ENCODE data around the gene METTL24. TPM values are rescaled to one million over a fixed set of nuclear protein-coding genes. Genes with fewer than 3 reads are reported as not detected.

The METTL24 gene, protein sequence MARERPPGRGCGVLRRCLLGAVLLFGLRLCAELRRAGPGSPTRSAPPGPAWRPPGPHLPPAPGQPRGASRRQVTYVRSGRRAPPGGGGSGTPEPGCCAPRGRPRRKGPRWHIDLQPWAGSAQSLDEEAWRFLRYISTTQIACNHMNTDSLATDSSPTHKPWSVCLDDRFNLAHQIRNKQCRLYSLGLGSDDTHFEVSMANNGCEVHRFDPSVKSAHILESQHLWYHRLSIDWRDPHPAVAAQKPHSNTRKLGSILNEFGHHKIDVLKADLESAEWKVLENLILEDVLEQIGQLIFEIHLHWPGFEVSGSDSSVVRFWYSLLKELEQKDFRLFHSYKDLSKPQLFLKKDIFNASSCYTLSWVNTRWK
- total RNA-seq: 10 to 100 TPM in 1 of 4 donors, 1 to 10 TPM in 3; 2.6 to 12.6 (median 4.0) TPM

DNA sequence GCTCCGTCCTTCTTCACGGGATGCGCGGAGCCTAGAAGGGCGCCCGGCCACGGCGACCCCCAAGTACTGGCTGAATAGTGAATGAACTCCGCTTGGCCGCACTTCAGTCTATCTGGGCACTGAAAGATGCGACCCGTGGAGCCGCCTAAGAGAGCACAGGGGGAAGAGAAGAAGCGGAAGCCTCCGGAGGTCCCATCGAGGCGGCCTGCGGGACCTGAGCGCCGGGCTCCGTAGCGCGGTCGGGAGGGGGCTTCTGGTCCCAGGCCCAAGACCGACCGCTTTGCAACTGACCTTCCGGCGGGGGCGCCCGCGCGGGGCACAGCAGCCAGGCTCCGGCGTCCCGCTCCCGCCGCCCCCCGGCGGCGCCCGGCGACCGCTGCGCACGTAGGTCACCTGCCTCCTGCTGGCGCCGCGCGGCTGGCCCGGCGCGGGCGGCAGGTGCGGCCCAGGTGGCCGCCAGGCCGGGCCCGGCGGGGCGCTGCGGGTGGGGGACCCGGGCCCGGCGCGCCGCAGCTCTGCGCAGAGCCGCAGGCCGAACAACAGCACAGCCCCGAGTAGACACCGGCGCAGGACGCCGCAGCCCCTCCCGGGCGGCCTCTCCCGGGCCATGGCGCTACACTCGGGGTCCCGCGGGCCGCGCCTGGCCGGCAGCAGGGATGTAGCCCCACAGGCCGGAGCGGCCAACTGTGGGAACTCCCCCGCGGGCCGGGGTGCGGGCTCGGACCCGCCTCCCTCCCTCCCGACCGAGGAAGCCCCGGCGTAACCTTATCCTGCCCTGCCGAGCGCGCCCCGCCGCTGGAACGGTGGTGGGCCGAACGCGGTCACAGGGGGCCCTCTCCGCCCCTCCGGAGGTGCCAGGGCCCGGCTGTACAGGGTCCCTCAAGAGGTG lies at the start of gene METTL24:
Gene METTL24, minus strand, starts transcription at position 686 of the 889 bp plus-strand sequence. Its CDS starts 77 bp downstream, at position 609.
- Histone ChIP-seq H3K9me3 (no peaks in the 10 kb centered on the region), H3K4me1 (peaks cover 0 to 3% of the 10 kb centered on the region in 2 donors), H3K27ac (peak within 1 kb of the TSS; percentile 28 to 72 (median 36)), H3K36me3 (no peaks in the 10 kb centered on the region), H3K4me3 (replicated peaks in 1 of 3) (peak within 1 kb of the TSS; percentile 32 to 52 (median 48)), H3K27me3 (no peaks in the 10 kb centered on the region)
- whole genome bisulfite sequencing, 2 donors: 4 to 6% methylated on average over 14 to 31 of the region's 107 CpGs
- peak; percentile 42 to 47 for DNase-seq
- TF ChIP-seq POLR2A (IDR thresholded peaks at IDR 0.05): peak in 1 of 2 donors; percentile 19
- TF ChIP-seq, protein P1, sequence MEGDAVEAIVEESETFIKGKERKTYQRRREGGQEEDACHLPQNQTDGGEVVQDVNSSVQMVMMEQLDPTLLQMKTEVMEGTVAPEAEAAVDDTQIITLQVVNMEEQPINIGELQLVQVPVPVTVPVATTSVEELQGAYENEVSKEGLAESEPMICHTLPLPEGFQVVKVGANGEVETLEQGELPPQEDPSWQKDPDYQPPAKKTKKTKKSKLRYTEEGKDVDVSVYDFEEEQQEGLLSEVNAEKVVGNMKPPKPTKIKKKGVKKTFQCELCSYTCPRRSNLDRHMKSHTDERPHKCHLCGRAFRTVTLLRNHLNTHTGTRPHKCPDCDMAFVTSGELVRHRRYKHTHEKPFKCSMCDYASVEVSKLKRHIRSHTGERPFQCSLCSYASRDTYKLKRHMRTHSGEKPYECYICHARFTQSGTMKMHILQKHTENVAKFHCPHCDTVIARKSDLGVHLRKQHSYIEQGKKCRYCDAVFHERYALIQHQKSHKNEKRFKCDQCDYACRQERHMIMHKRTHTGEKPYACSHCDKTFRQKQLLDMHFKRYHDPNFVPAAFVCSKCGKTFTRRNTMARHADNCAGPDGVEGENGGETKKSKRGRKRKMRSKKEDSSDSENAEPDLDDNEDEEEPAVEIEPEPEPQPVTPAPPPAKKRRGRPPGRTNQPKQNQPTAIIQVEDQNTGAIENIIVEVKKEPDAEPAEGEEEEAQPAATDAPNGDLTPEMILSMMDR (IDR thresholded peaks at IDR 0.05): peak in 3 of 6 experiments; percentile 29 to 35 (median 31)
- intact Hi-C loops (cut with DNase I): no loop called here

GRCh38 chr6:110404607-110405006 lies 46.5 kb upstream of the METTL24 start:
- intact Hi-C loops (cut with DNase I): no loop called here
- no peak for DNase-seq
- Histone ChIP-seq H3K4me1 (no peaks in the 10 kb centered on the region), H3K27ac (no peak overlapping the region), H3K27me3 (no peaks in the 10 kb centered on the region), H3K9me3 (no peaks in the 10 kb centered on the region), H3K36me3 (no peaks in the 10 kb centered on the region), H3K4me3 (replicated peaks in 1 of 3) (no peak overlapping the region)
- TF ChIP-seq POLR2A (IDR thresholded peaks at IDR 0.05): no peak
- TF ChIP-seq, protein P1 (IDR thresholded peaks at IDR 0.05): no peak
- WGBS, 2 donors: 79 to 89% methylated on average over 8 of the region's 8 CpGs

DNA sequence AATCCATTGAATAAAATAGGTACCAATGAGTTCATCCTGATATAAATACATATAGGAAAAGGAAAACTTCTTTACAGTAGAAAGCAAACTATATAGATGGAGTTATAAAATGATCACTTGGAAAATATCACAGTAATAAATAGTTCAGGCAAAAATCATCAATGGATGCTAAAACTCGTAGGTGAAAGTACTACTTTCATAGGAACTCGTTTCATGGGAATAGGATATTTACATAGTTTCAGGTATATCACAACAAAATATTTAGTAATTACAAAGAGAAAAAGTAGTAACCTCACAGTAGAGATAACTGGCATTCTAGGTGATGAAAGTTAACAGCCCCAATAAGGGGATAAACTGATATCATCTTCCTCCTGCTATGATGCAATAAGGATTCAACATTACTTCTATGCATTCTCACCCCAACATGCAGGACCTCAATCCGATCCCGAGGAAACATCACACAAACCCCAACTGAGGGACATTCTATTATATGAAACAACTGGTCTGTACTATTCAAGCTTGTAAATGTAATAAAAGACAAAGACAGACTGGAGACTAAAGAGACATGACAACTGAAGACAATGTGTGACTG lies 43.5 kb upstream of the METTL24 start:
- Histone ChIP-seq H3K4me1 (no peaks in the 10 kb centered on the region), H3K9me3 (no peaks in the 10 kb centered on the region), H3K27ac (no peak overlapping the region), H3K36me3 (no peaks in the 10 kb centered on the region), H3K4me3 (replicated peaks in 1 of 3) (no peak overlapping the region), H3K27me3 (no peaks in the 10 kb centered on the region)
- WGBS, 2 donors: 92 to 94% methylated on average over 4 of the region's 4 CpGs
- intact Hi-C loops (cut with DNase I): no loop called here
- no peak for DNase-seq
- TF ChIP-seq, protein P1 (IDR thresholded peaks at IDR 0.05): no peak
- no peak for TF ChIP-seq POLR2A (IDR thresholded peaks at IDR 0.05)

DNA sequence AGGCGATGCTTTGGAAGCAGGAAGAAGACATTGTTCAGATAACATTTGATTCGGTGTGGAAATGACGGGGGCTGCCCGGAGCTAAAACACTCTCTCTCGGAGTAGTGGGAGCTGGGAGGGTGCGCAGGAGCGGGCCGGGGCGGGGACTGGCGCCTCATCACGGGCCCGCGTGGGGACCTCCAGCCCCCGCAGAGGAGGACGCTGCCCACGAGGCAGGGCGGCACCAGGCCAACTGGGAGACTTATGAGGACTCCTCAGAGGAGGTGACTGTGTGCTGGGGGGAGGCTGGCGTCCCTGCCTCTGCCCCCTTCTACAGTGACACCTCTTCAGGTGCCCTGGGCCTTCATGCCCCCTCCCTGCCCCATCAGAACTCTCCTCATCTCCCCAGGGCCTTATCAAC lies 42.1 kb upstream of the METTL24 start:
- 25 to 78% methylated on average over 5 to 18 of the region's 18 CpGs for WGBS, 2 donors
- Histone ChIP-seq H3K9me3 (no peaks in the 10 kb centered on the region), H3K4me3 (replicated peaks in 1 of 3) (peak overlapping the region in 1 of 3 donors; percentile 19), H3K27me3 (no peaks in the 10 kb centered on the region), H3K36me3 (no peaks in the 10 kb centered on the region), H3K27ac (no peak overlapping the region), H3K4me1 (no peaks in the 10 kb centered on the region)
- no peak for DNase-seq
- TF ChIP-seq POLR2A (IDR thresholded peaks at IDR 0.05): no peak
- TF ChIP-seq, protein P1 (IDR thresholded peaks at IDR 0.05): no peak
- intact Hi-C loops (cut with DNase I): no loop called here
